Activated effector memory CD4-positive, alpha-beta T cell treated with anti-CD3 and anti-CD28 coated beads, Interleukin-2, amount 50 U/mL, for 16 hours (primary cell): Measurements from ENCODE around the gene AKT1.

Source experiments
- DNase-seq: peaks from one replicate; pipeline ENCODE4 v3.0.0-alpha.2; 2020

Gene AKT1

GRCh38 chr14:104784846-104785707 is 10.5 kb downstream of the AKT1 start:
- no peak for DNase-seq

- no peak for DNase-seq
Measured at GRCh38 chr14:104784218-104784568, 11.4 kb downstream of the AKT1 start.

- no peak for DNase-seq
Measured at GRCh38 chr14:104783484-104784217, 11.9 kb downstream of the AKT1 start.

GRCh38 chr14:104782808-104783139 is 12.8 kb downstream of the AKT1 start:
- no peak for DNase-seq

GRCh38 chr14:104782086-104782807 is 13.3 kb downstream of the AKT1 start:
- DNase-seq, result no peak

- DNase-seq, result no peak
Measured at GRCh38 chr14:104781271-104782077, 14.1 kb downstream of the AKT1 start.

- DNase-seq, result no peak
Measured at GRCh38 chr14:104780513-104781030, 15.0 kb downstream of the AKT1 start.

- no peak for DNase-seq
Measured at GRCh38 chr14:104779776-104780512, 15.6 kb downstream of the AKT1 start.

GRCh38 chr14:104778694-104779331 is 16.7 kb downstream of the AKT1 start:
- no peak for DNase-seq

- no peak for DNase-seq
Measured at GRCh38 chr14:104777808-104778249, 17.7 kb downstream of the AKT1 start.

- no peak for DNase-seq
Measured at GRCh38 chr14:104776961-104777807, 18.4 kb downstream of the AKT1 start.

- no peak for DNase-seq
Measured at GRCh38 chr14:104776481-104776880, 19.1 kb downstream of the AKT1 start.

- no peak for DNase-seq
Measured at GRCh38 chr14:104775073-104775489, 20.5 kb downstream of the AKT1 start.

GRCh38 chr14:104774453-104775072 is 21.0 kb downstream of the AKT1 start:
- DNase-seq, result no peak

GRCh38 chr14:104773505-104774452 is 21.8 kb downstream of the AKT1 start:
- no peak for DNase-seq

- DNase-seq, result no peak
Measured at GRCh38 chr14:104772707-104773504, 22.6 kb downstream of the AKT1 start.

GRCh38 chr14:104771918-104772706 is 23.4 kb downstream of the AKT1 start:
- no peak for DNase-seq
